ENCODE measurements around the gene KCNIP4. TPM values are rescaled to one million over a fixed set of nuclear protein-coding genes. Genes with fewer than 3 reads are reported as not detected.

KCNIP4 gene
- total RNA-seq, 1 donor from 2014 or later: not detected

- intact Hi-C loops (cut with micrococcal nuclease): no loop called here
- Histone ChIP-seq H3K27ac (replicated peaks) (no peak overlapping the region), H3K4me3 (no peak overlapping the region), H3K9me3 (replicated peaks) (peaks cover 3% of the 10 kb centered on the region), H3K4me1 (no peaks in the 10 kb centered on the region), H3K36me3 (no peaks in the 10 kb centered on the region), H3K27me3 (ENCODE audit: low read depth) (no peaks in the 10 kb centered on the region)
- TF ChIP-seq CTCF (IDR thresholded peaks at IDR 0.05; ENCODE audit: borderline replicate concordance): no peak
- DNase-seq: no peak
These were observed 1058.7 kb downstream of the KCNIP4 start for GRCh38 chr4:20889901-20890300.

- H3K36me3 ChIP-seq: no peaks in the 10 kb centered on the region
- no peaks in the 10 kb centered on the region for H3K4me1 ChIP-seq
- DNase-seq: no peak
- H3K9me3 ChIP-seq (replicated peaks): peaks cover 3% of the 10 kb centered on the region
- H3K4me3 ChIP-seq: no peak overlapping the region
- H3K27ac ChIP-seq (replicated peaks): no peak overlapping the region
- TF ChIP-seq CTCF (IDR thresholded peaks at IDR 0.05; ENCODE audit: borderline replicate concordance): no peak
- no peaks in the 10 kb centered on the region for H3K27me3 ChIP-seq (ENCODE audit: low read depth)
- intact Hi-C loops (cut with micrococcal nuclease): no loop called here
These were observed 1064.9 kb downstream of the KCNIP4 start for GRCh38 chr4:20883677-20884076.

- Histone ChIP-seq H3K27me3 (ENCODE audit: low read depth) (no peaks in the 10 kb centered on the region), H3K27ac (replicated peaks) (no peak overlapping the region), H3K36me3 (no peaks in the 10 kb centered on the region), H3K9me3 (replicated peaks) (peaks cover 3% of the 10 kb centered on the region), H3K4me1 (no peaks in the 10 kb centered on the region), H3K4me3 (no peak overlapping the region)
- TF ChIP-seq CTCF (IDR thresholded peaks at IDR 0.05; ENCODE audit: borderline replicate concordance): no peak
- DNase-seq: no peak
- intact Hi-C loops (cut with micrococcal nuclease): no loop called here
These were observed 1065.3 kb downstream of the KCNIP4 start for GRCh38 chr4:20883231-20883630.

- Histone ChIP-seq H3K4me3 (no peak overlapping the region), H3K4me1 (no peaks in the 10 kb centered on the region), H3K9me3 (replicated peaks) (peaks cover 3% of the 10 kb centered on the region), H3K27ac (replicated peaks) (no peak overlapping the region), H3K36me3 (no peaks in the 10 kb centered on the region), H3K27me3 (ENCODE audit: low read depth) (no peaks in the 10 kb centered on the region)
- intact Hi-C loops (cut with micrococcal nuclease): no loop called here
- no peak for DNase-seq
- no peak for TF ChIP-seq CTCF (IDR thresholded peaks at IDR 0.05; ENCODE audit: borderline replicate concordance)
These were observed 1066.1 kb downstream of the KCNIP4 start for GRCh38 chr4:20882500-20882899.

GRCh38 chr4:20881658-20882057, 1066.9 kb downstream of the KCNIP4 start:
- intact Hi-C loops (cut with micrococcal nuclease): no loop called here
- no peak overlapping the region for H3K27ac ChIP-seq (replicated peaks)
- TF ChIP-seq CTCF (IDR thresholded peaks at IDR 0.05; ENCODE audit: borderline replicate concordance): no peak
- DNase-seq: no peak
- H3K36me3 ChIP-seq: no peaks in the 10 kb centered on the region
- H3K27me3 ChIP-seq (ENCODE audit: low read depth): no peaks in the 10 kb centered on the region
- H3K4me1 ChIP-seq: no peaks in the 10 kb centered on the region
- H3K4me3 ChIP-seq: no peak overlapping the region
- no peaks in the 10 kb centered on the region for H3K9me3 ChIP-seq (replicated peaks)

GRCh38 chr4:20878806-20879205, 1069.8 kb downstream of the KCNIP4 start:
- DNase-seq: no peak
- Histone ChIP-seq H3K4me3 (no peak overlapping the region), H3K27me3 (ENCODE audit: low read depth) (no peaks in the 10 kb centered on the region), H3K27ac (replicated peaks) (no peak overlapping the region), H3K4me1 (no peaks in the 10 kb centered on the region), H3K36me3 (no peaks in the 10 kb centered on the region), H3K9me3 (replicated peaks) (no peaks in the 10 kb centered on the region)
- TF ChIP-seq CTCF (IDR thresholded peaks at IDR 0.05; ENCODE audit: borderline replicate concordance): no peak
- intact Hi-C loops (cut with micrococcal nuclease): no loop called here

Data from left ventricle myocardium inferior (tissue), 1 donor.